ENCODE results near the gene PNMA3. TPM values are rescaled to one million over a fixed set of nuclear protein-coding genes. Genes with fewer than 3 reads are reported as not detected.

PNMA3 gene
- total and polyA plus RNA-seq, 12 donors: 0.04 to 4.5 (median 2.1) TPM

DNA sequence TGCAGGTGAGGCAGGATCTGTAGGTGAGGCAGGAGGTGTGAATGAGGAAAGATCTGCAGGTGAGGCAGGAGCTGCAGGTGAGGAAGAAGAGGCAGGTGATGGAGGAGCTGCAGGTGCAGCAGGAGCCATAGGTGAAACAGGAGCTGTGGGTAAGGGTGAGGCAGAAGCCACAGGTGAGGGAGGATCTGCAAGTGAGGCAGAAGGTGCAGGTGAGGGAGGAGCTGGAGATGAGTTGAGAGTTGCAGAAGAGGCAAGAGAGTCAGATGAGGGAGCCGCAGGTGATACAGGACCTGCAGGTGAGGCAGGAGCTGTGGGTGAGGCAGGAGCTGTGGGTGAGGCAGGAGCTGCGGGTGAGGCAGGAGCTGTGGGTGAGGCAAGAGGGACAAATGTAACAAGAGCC is 27.1 kb upstream of the PNMA3 start:
- no peaks in the 10 kb centered on the region for H3K9me3 ChIP-seq
- no peaks in the 10 kb centered on the region for H3K36me3 ChIP-seq
- no peak overlapping the region for H3K27ac ChIP-seq
- no peak overlapping the region for H3K4me3 ChIP-seq
- H3K4me1 ChIP-seq: no peaks in the 10 kb centered on the region
- peaks cover 0 to 9% (median 0%) of the 10 kb centered on the region in 7 donors for H3K27me3 ChIP-seq
- 83 to 89% methylated on average over 2 of the region's 2 CpGs for WGBS, 2 donors
- DNase-seq (no peak), ATAC-seq (no peak)
- intact Hi-C loops (cut with DNase I): no loop called here
- TF ChIP-seq, protein P1, sequence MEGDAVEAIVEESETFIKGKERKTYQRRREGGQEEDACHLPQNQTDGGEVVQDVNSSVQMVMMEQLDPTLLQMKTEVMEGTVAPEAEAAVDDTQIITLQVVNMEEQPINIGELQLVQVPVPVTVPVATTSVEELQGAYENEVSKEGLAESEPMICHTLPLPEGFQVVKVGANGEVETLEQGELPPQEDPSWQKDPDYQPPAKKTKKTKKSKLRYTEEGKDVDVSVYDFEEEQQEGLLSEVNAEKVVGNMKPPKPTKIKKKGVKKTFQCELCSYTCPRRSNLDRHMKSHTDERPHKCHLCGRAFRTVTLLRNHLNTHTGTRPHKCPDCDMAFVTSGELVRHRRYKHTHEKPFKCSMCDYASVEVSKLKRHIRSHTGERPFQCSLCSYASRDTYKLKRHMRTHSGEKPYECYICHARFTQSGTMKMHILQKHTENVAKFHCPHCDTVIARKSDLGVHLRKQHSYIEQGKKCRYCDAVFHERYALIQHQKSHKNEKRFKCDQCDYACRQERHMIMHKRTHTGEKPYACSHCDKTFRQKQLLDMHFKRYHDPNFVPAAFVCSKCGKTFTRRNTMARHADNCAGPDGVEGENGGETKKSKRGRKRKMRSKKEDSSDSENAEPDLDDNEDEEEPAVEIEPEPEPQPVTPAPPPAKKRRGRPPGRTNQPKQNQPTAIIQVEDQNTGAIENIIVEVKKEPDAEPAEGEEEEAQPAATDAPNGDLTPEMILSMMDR (IDR thresholded peaks at IDR 0.05): no peak

DNA sequence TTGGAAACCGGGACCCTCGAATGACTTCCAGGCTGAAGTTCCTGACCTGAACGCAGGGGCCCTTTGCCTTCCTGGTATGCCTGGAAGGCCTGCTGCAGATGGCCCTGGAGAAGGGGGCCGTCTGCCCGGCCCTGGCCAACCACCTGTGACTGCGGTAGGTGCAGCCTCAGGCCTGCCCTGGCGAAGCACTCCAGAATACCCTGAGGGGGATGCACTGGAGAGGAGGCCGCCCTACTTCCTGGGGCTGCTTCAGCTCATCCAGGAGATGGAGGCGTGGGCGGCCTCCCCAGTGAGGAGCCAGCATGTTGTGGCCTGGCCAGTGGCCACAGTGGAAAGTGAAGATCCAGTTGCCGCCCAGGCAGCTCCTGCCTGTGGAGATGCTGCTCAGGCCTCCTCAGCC is 26.4 kb upstream of the PNMA3 start:
- intact Hi-C loops (cut with DNase I): loop anchor here in 5 of 10 donors (5.0 to 10.0 kb wide), 4 partner anchors 405 to 505 kb away; no protein-coding TSS in a partner anchor
- no peak overlapping the region for H3K27ac ChIP-seq
- peaks cover 0 to 5% (median 0%) of the 10 kb centered on the region in 7 donors for H3K27me3 ChIP-seq
- no peaks in the 10 kb centered on the region for H3K36me3 ChIP-seq
- ATAC-seq: no peak
- H3K4me1 ChIP-seq: no peaks in the 10 kb centered on the region
- no peak for DNase-seq
- no peak overlapping the region for H3K4me3 ChIP-seq
- TF ChIP-seq, protein P1 (IDR thresholded peaks at IDR 0.05): no peak
- 89 to 94% methylated on average over 8 to 11 of the region's 11 CpGs for WGBS, 2 donors
- peaks cover 0 to 5% (median 0%) of the 10 kb centered on the region in 11 donors for H3K9me3 ChIP-seq

DNA sequence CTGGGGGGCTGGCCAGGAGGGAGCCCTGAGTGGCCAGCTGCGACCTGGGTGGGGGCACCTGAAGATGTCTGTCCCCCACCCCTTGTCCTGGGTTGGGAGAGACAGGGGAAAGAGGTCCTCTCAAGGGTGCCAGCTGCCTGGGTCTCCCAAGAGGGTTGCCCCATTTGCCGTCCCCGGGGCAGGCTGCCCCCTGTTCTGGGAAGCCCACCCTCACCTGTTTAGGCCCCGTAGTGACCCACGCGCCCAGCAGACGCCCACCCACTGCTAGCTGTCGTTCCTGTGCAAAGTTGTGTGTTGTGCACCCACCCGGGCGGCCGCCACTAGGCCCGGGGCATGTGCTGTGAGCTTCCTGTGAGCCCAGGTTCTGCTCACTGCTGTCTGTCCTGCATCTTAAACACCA is 25.5 kb upstream of the PNMA3 start:
- intact Hi-C loops (cut with DNase I): loop anchor here in 5 of 10 donors (5.0 to 10.0 kb wide), 4 partner anchors 404 to 504 kb away; no protein-coding TSS in a partner anchor
- Histone ChIP-seq H3K4me1 (no peaks in the 10 kb centered on the region), H3K36me3 (no peaks in the 10 kb centered on the region), H3K4me3 (no peak overlapping the region), H3K27me3 (peaks cover 0 to 5% (median 0%) of the 10 kb centered on the region in 7 donors), H3K9me3 (peaks cover 0 to 5% (median 0%) of the 10 kb centered on the region in 11 donors), H3K27ac (no peak overlapping the region)
- no peak for DNase-seq
- ATAC-seq: no peak
- WGBS, 2 donors: 91% methylated on average over 11 to 12 of the region's 12 CpGs
- TF ChIP-seq, protein P1 (IDR thresholded peaks at IDR 0.05): no peak

DNA sequence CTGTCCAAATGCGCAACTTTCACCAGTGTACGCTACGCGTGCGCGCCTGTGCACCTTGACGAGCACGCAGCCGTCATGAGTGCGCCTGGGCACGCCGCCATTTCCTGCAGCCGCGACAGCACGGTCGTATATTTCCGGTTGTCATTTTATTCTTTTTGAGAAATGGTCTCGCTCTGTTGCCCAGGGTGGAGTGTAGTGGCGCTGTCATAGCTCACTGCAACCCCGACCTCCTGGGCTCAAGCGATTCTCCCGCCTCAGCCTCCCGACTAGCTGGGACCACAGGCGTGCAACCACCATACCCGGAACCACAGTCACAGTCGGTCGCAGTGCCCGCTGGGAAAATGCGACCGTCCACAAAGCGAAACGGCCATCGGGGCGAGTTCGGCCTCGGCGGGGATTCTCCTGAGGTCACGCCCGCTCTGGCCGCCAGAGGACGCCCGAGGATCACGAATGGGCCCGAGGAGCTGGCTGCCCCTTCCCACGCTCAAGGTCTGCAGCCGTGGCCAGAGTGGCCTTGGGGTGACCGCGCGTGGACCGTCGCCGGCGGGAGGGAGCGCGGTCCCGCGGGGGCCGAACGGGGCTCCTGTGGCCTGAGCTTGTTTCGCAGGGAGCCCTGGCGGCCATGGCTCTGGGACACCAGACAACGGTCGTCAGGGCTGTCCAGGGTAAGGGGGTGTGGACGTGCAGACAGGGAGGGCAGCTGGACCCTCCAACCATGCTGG is 23.7 kb upstream of the PNMA3 start:
- TF ChIP-seq, protein P1 (IDR thresholded peaks at IDR 0.05): peak; percentile 60 to 87 (median 80)
- H3K27ac ChIP-seq: peak overlapping the region in 1 of 10 donors; percentile 69
- H3K36me3 ChIP-seq: no peaks in the 10 kb centered on the region
- H3K4me3 ChIP-seq: peak overlapping the region in 9 of 10 donors; percentile 16 to 51 (median 37)
- DNase-seq (peak; percentile 62 to 79), ATAC-seq (peak; percentile 79 to 94 (median 83))
- no peaks in the 10 kb centered on the region for H3K4me1 ChIP-seq
- intact Hi-C loops (cut with DNase I): loop anchor here in 5 of 10 donors (5.0 to 10.0 kb wide), 4 partner anchors 402 to 502 kb away; no protein-coding TSS in a partner anchor
- peaks cover 0 to 5% (median 0%) of the 10 kb centered on the region in 7 donors for H3K27me3 ChIP-seq
- WGBS, 2 donors: 17 to 20% methylated on average over 63 to 64 of the region's 64 CpGs
- peaks cover 0 to 5% (median 0%) of the 10 kb centered on the region in 11 donors for H3K9me3 ChIP-seq
